MM.1S (cell line): Measurements from ENCODE around the gene TUBB2A.

ENCODE experiments used
- CTCF ChIP-seq: fragments of 300-600 bp; sonication (generic); IDR thresholded peaks from 2 replicates; pipeline ENCODE4 v1.5.1; 2016; ENCODE audit warnings: antibody characterized with exemption, low read length, mixed read lengths
- EZH2 ChIP-seq: fragments of 300-600 bp; sonication (generic); optimal IDR thresholded peaks from 2 replicates; pipeline ENCODE3; 2017; ENCODE audit warnings: low read depth, mild to moderate bottlenecking, antibody characterized with exemption, low read length, mixed read lengths
- EZH2phosphoT487 ChIP-seq: fragments of 300-600 bp; sonication (generic); IDR thresholded peaks from 2 replicates; pipeline ENCODE4 v1.6.1; 2018; ENCODE audit warnings: antibody characterized with exemption, low read length

- no peak for TF ChIP-seq EZH2
- no peak for TF ChIP-seq CTCF
- TF ChIP-seq EZH2phosphoT487, result no peak
Observed at GRCh38 chr6:3183066-3183465, 25.7 kb upstream of the TUBB2A start.
